Measurements from ENCODE around the gene DCLK2. TPM values are rescaled to one million over a fixed set of nuclear protein-coding genes. Genes with fewer than 3 reads are reported as not detected.

Gene DCLK2
- total and polyA plus RNA-seq, 2 of the 8 experiments (the other 6 are each of a cell fraction or from before 2014, with no cell fraction given) = 0.32 to 0.37 TPM

GRCh38 chr4:150133605-150134004, 55.4 kb downstream of the DCLK2 start:
- Histone ChIP-seq H3K4me1 (replicated peaks in 1 of 4; ENCODE audit: control insufficient read depth in 3 of 4, insufficient read depth in 4 of 4, low read length in 3 of 4) (no peaks in the 10 kb centered on the region), H3K9me3 (ENCODE audit: insufficient read depth in 2 of 2, low read depth in 1 of 2, low read length in 1 of 2) (no peaks in the 10 kb centered on the region), H3K36me3 (ENCODE audit: control insufficient read depth in 2 of 4, insufficient read depth in 4 of 4, low read length in 3 of 4) (no peaks in the 10 kb centered on the region), H3K4me2 (ENCODE audit: insufficient read depth in 1 of 2, low read depth in 2 of 2, low read length in 2 of 2) (no peak overlapping the region), H2AK5ac (ENCODE audit: low read depth, low read length) (no peak overlapping the region), H4K20me1 (replicated peaks in 1 of 2; ENCODE audit: control insufficient read depth in 1 of 2, insufficient read depth in 2 of 2, low read length in 2 of 2) (no peaks in the 10 kb centered on the region), H2AFZ (ENCODE audit: low read length) (no peak overlapping the region), H3K23me2 (ENCODE audit: low read depth, low read length) (no peaks in the 10 kb centered on the region), H3K79me1 (ENCODE audit: low read depth, low read length) (no peaks in the 10 kb centered on the region), H3K23ac (ENCODE audit: insufficient read length) (no peak overlapping the region), H3K9ac (replicated peaks in 1 of 4; ENCODE audit: extremely low read depth in 1 of 4, low read depth in 3 of 4, low read length in 3 of 4) (no peak overlapping the region), H3K4ac (replicated peaks; ENCODE audit: insufficient read length, low read depth, low read length) (no peak overlapping the region), H3K14ac (ENCODE audit: insufficient read length) (no peak overlapping the region), H3K27me3 (replicated peaks in 1 of 4; ENCODE audit: control insufficient read depth in 3 of 4, extremely low read depth in 1 of 4, insufficient read depth in 3 of 4, low read length in 3 of 4) (no peaks in the 10 kb centered on the region), H2BK5ac (ENCODE audit: low read depth, low read length) (no peak overlapping the region), H2BK120ac (replicated peaks; ENCODE audit: low read depth, low read length) (no peak overlapping the region), H3K27ac (ENCODE audit: low read depth, low read length) (no peak overlapping the region), H3K18ac (ENCODE audit: extremely low read depth, low read length) (no peak overlapping the region), H3K4me3 (ENCODE audit: extremely low read depth in 1 of 4, insufficient read depth in 2 of 4, low read depth in 3 of 4, low read length in 4 of 4) (no peak overlapping the region), H2BK20ac (ENCODE audit: low read length) (no peak overlapping the region), H3K56ac (replicated peaks; ENCODE audit: insufficient read length, low read depth, low read length) (no peak overlapping the region), H2BK12ac (ENCODE audit: low read depth, low read length) (no peak overlapping the region), H2BK15ac (ENCODE audit: low read length) (no peak overlapping the region), H3K79me2 (ENCODE audit: control insufficient read depth in 1 of 2, insufficient read depth in 2 of 2, low read length in 2 of 2) (no peaks in the 10 kb centered on the region), H4K91ac (replicated peaks; ENCODE audit: insufficient read length, low read length) (no peak overlapping the region), H4K8ac (ENCODE audit: extremely low read depth, insufficient read depth, low read length) (no peak overlapping the region), H4K5ac (ENCODE audit: insufficient read length, low read depth, low read length) (no peak overlapping the region)
- POLR2A ChIA-PET (ENCODE audit: partially characterized antibody) = no interaction called here
- CTCF ChIA-PET (ENCODE audit: partially characterized antibody) = interaction anchor here (2.1 kb wide), 1 partner anchor 12 kb away, joined by 10 read pairs; no protein-coding TSS in a partner anchor
- DNase-seq (ENCODE audit: low read depth in 1 of 2, low spot score in 2 of 2) (no peak), FAIRE-seq (no peak)
- no peak for TF ChIP-seq POU5F1 (IDR thresholded peaks at IDR 0.05; ENCODE audit: low read depth, low read length)
- TF ChIP-seq EGR1 (IDR thresholded peaks at IDR 0.05; ENCODE audit: borderline replicate concordance, low read depth, low read length) = no peak
- TF ChIP-seq ATF2 (IDR thresholded peaks at IDR 0.05; ENCODE audit: low read length) = no peak
- TF ChIP-seq TEAD4 (IDR thresholded peaks at IDR 0.05; ENCODE audit: low read depth, low read length) = no peak
- TF ChIP-seq RAD21 (IDR thresholded peaks at IDR 0.05 in 1 of 2, conservative IDR thresholded peaks at IDR 0.05 in 1 of 2; ENCODE audit: low read depth in 2 of 2, low read length in 2 of 2) = no peak
- no peak for TF ChIP-seq CHD2 (IDR thresholded peaks at IDR 0.05; ENCODE audit: low read length)
- TF ChIP-seq PHF8 (conservative IDR thresholded peaks at IDR 0.05; ENCODE audit: low read depth, low read length) = no peak
